Measurements from ENCODE around the gene ANKHD1. TPM values are rescaled to one million over a fixed set of nuclear protein-coding genes. Genes with fewer than 3 reads are reported as not detected.

ANKHD1 gene
- total RNA-seq, 2 experiments from 2014 or later = 90.6 to 143 TPM

DNA sequence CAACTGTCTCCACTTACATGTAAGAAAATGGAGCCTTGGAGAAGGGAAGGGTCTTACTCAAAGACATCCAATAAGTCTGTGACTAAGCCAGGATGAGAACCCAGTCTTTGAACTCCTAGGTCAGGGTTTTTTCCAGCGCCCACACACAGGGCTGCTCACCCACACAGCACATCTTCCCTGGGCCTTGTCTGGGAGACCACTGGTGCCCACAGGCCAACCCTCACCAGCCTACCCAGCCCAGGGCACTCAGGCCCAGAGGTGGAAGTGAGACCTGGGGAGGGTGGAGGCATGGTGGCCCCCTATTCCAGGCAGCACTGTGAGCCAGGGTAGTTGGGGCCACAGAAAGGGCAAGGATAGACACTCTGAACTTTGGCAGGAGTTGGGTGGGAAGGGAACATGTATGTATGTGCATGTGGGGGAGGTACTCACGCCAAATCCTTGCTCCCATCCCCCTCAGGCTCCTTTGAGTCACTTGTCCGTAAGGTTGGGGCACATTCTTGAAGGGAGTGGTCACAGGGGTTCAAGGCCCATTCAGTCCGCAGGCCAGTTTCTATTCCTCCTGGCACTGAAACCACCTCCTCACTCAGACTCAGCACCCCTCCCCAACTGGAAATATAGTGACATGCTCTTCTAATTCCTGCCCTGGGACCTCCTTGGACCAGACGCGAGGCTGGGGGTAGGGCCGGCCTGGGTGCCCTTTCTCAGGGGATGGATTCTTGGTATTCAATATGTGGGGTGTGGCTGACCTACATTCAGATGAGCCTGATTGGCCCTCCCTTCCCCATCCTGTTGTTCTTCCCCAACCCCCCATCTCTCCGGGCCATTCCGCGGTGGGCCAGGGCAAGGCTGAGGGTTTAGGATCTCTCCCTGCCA is 44.5 kb upstream of the ANKHD1 start:
- Histone ChIP-seq H3K79me2 (ENCODE audit: insufficient read depth, low read depth, low read length) (no peaks in the 10 kb centered on the region), H2AFZ (ENCODE audit: low read length) (peak overlapping the region; percentile 56; the same call in 1 of the 2 replicates), H3K9me2 (ENCODE audit: insufficient read depth, low read length) (no peaks in the 10 kb centered on the region), H3K9me3 (ENCODE audit: low read length) (no peaks in the 10 kb centered on the region), H3K36me3 (ENCODE audit: insufficient read depth, low read length) (no peaks in the 10 kb centered on the region), H3K27ac (ENCODE audit: low read depth, low read length, poor library complexity, severe bottlenecking) (no peak overlapping the region), H3K4me3 (ENCODE audit: low read depth, low read length, poor library complexity, severe bottlenecking) (no peak overlapping the region), H4K20me1 (ENCODE audit: insufficient read depth, low read length) (no peaks in the 10 kb centered on the region), H3K4me2 (ENCODE audit: low read length) (peak overlapping the region; percentile 36), H3K4me1 (ENCODE audit: insufficient read depth, low read length, poor library complexity, severe bottlenecking) (peaks cover 6% of the 10 kb centered on the region)
- POLR2A ChIA-PET = interaction anchor here (1.0 to 2.1 kb wide), 2 partner anchors 86 to 290 kb away, joined by 3 to 5 read pairs; partner anchors contain the start of genes IK and NDUFA2
- intact Hi-C loops (cut with micrococcal nuclease; ENCODE audit: unreplicated experiment) = loop anchor here (1.0 kb wide), 2 partner anchors 113 to 117 kb away; no protein-coding TSS in a partner anchor
- DNase-seq (ENCODE audit: low spot score) = no peak
- BruUV-seq (replicated peaks) = no TSS peak
- TF ChIP-seq EZH2phosphoT487 (IDR thresholded peaks at IDR 0.05; ENCODE audit: borderline replicate concordance, low read depth, low read length) = no peak
- TF ChIP-seq, protein P1, sequence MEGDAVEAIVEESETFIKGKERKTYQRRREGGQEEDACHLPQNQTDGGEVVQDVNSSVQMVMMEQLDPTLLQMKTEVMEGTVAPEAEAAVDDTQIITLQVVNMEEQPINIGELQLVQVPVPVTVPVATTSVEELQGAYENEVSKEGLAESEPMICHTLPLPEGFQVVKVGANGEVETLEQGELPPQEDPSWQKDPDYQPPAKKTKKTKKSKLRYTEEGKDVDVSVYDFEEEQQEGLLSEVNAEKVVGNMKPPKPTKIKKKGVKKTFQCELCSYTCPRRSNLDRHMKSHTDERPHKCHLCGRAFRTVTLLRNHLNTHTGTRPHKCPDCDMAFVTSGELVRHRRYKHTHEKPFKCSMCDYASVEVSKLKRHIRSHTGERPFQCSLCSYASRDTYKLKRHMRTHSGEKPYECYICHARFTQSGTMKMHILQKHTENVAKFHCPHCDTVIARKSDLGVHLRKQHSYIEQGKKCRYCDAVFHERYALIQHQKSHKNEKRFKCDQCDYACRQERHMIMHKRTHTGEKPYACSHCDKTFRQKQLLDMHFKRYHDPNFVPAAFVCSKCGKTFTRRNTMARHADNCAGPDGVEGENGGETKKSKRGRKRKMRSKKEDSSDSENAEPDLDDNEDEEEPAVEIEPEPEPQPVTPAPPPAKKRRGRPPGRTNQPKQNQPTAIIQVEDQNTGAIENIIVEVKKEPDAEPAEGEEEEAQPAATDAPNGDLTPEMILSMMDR (conservative IDR thresholded peaks at IDR 0.05; ENCODE audit: low read length) = no peak
- CTCF ChIA-PET (ENCODE audit: unreplicated experiment) = no interaction called here

DNA sequence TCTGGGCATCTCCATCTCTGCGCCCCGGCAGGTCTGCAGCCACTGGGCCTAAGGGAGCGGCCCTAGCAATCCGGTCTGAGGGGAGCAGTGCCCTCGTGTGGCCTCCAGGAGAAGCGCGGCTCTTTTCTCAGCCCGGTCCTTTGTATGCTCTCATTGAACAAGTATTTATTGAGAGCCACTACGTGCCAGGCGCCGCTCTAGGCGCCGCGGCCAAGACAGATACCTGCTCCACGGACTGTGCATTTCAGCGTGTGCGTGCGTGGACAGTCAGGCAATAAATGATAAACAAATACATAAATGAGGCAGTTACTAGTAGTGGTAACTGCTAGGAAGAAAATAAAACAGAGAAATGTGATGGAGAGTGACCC is 43.9 kb upstream of the ANKHD1 start:
- H4K20me1 ChIP-seq (ENCODE audit: insufficient read depth, low read length) = no peaks in the 10 kb centered on the region
- peak; percentile 80 for DNase-seq (ENCODE audit: low spot score)
- peaks cover 6% of the 10 kb centered on the region for H3K4me1 ChIP-seq (ENCODE audit: insufficient read depth, low read length, poor library complexity, severe bottlenecking)
- ChIA-PET POLR2A (interaction anchor here (0.6 kb wide), 1 partner anchor 149 kb away, joined by 3 read pairs; no protein-coding TSS in a partner anchor), CTCF (ENCODE audit: unreplicated experiment) (interaction anchor here (1.7 kb wide), 1 partner anchor 118 kb away, joined by 12 read pairs; no protein-coding TSS in a partner anchor)
- no peaks in the 10 kb centered on the region for H3K36me3 ChIP-seq (ENCODE audit: insufficient read depth, low read length)
- no peaks in the 10 kb centered on the region for H3K9me3 ChIP-seq (ENCODE audit: low read length)
- H3K4me2 ChIP-seq (ENCODE audit: low read length) = peak overlapping the region; percentile 36
- H3K4me3 ChIP-seq (ENCODE audit: low read depth, low read length, poor library complexity, severe bottlenecking) = no peak overlapping the region
- intact Hi-C loops (cut with micrococcal nuclease; ENCODE audit: unreplicated experiment) = loop anchor here (1.0 kb wide), 2 partner anchors 113 to 117 kb away; no protein-coding TSS in a partner anchor
- no peaks in the 10 kb centered on the region for H3K9me2 ChIP-seq (ENCODE audit: insufficient read depth, low read length)
- H3K27ac ChIP-seq (ENCODE audit: low read depth, low read length, poor library complexity, severe bottlenecking) = no peak overlapping the region
- peak overlapping the region; percentile 56; the same call in 1 of the 2 replicates for H2AFZ ChIP-seq (ENCODE audit: low read length)
- no TSS peak for BruUV-seq (replicated peaks)
- TF ChIP-seq, protein P1 (conservative IDR thresholded peaks at IDR 0.05; ENCODE audit: low read length) = peak; percentile 93
- no peak for TF ChIP-seq EZH2phosphoT487 (IDR thresholded peaks at IDR 0.05; ENCODE audit: borderline replicate concordance, low read depth, low read length)
- no peaks in the 10 kb centered on the region for H3K79me2 ChIP-seq (ENCODE audit: insufficient read depth, low read depth, low read length)

All from OCI-LY7 (cell line).